ENCODE data around the gene STX3. TPM values are rescaled to one million over a fixed set of nuclear protein-coding genes. Genes with fewer than 3 reads are reported as not detected.

STX3 gene
- total and polyA plus RNA-seq, 2 of the 13 experiments (the other 11 are each of a cell fraction or from before 2014, with no cell fraction given) = 16.5 to 24.0 TPM

DNA sequence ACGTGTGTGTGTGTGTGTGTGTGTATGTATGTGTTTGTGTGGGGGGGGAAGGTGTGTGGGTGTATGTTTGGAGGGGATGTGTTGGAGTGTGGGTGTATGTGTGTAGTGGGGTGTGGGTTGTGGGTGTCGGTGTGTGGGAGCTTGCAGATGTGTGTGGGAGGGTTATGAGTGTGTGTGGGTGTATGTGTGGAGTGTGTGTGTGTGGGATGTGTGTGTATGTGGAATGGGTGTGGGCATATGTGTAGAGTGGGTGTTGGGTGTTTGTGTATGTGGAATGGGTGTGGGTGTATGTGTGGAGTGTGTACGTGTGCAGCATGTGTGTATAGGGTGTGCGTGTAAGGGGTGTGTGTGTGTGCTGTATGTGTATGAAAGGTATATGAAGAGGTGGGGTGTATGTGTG is 14.7 kb downstream of the STX3 start:
- no peak for FAIRE-seq
- 87% methylated on average over 4 of the region's 4 CpGs for WGBS (ENCODE audit: low lambda C conversion rate)
- CTCF ChIA-PET (ENCODE audit: low intra/inter-chr PET ratio, low total read pairs) = no interaction called here

DNA sequence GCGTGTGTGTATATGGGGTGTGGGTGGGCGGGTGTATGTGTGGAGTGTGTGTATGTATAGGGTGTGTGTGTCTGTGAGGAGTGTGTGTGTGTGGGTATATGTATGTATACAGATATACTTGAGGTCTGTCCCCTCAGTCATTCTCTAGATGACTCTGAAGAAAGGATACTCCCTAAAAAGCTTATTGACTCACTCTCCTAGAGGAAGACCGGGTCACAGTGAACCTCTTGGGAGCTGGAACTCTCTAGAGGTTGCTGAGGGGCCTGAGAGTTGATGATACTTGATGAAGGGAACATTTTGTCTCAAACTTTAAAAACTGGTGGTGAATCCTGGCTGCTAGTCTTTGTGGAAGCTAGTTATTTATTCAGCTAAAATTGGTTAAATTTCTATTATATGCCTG is 15.1 kb downstream of the STX3 start:
- ChIA-PET CTCF (ENCODE audit: low intra/inter-chr PET ratio, low total read pairs) (no interaction called here), POLR2A (no interaction called here)
- H3K4me2 ChIP-seq (ENCODE audit: low read depth, low read length) = no peak overlapping the region
- H3K36me3 ChIP-seq (replicated peaks in 1 of 2; ENCODE audit: control insufficient read depth in 1 of 2, insufficient read depth in 2 of 2, low read length in 2 of 2) = peaks cover 0 to 2% of the 10 kb centered on the region in 2 experiments; a peak in 2 of 5 replicates
- no peaks in the 10 kb centered on the region for H4K20me1 ChIP-seq (ENCODE audit: insufficient read depth, low read length)
- H3K4me1 ChIP-seq (ENCODE audit: insufficient read depth, low read length) = no peaks in the 10 kb centered on the region
- ATAC-seq (no peak), DNase-seq (ENCODE audit: low spot score) (no peak), FAIRE-seq (no peak)
- H3K27me3 ChIP-seq (ENCODE audit: control insufficient read depth in 1 of 2, insufficient read depth in 2 of 2, low read length in 2 of 2) = no peaks in the 10 kb centered on the region
- H3K9ac ChIP-seq (ENCODE audit: insufficient read depth, low read depth, low read length) = no peak overlapping the region
- intact Hi-C loops (cut with micrococcal nuclease; ENCODE audit: unreplicated experiment) = no loop called here
- 96% methylated on average over 3 of the region's 3 CpGs for WGBS (ENCODE audit: low lambda C conversion rate)
- H3K9me3 ChIP-seq (ENCODE audit: low read length) = no peaks in the 10 kb centered on the region
- no TSS peak for BruUV-seq (replicated peaks)
- H3K79me2 ChIP-seq (ENCODE audit: insufficient read depth, low read length) = peaks cover 4% of the 10 kb centered on the region
- in situ Hi-C loops (cut with HindIII; ENCODE audit: extremely low pct_ligation_motif_present, low pct_unique_long_range_greater_than_20kb) = no loop called here
- no peak overlapping the region for H3K27ac ChIP-seq (ENCODE audit: extremely low read length, insufficient read depth, low read length)
- H2AFZ ChIP-seq (ENCODE audit: low read length) = no peak overlapping the region
- H3K4me3 ChIP-seq (replicated peaks in 1 of 3; ENCODE audit: insufficient read depth in 1 of 3, low read depth in 2 of 3, low read length in 3 of 3) = no peak overlapping the region
- TF ChIP-seq STAT5B (CRISPR knock-in tag; IDR thresholded peaks at IDR 0.05) (no peak), ZNF160 (CRISPR knock-in tag; IDR thresholded peaks at IDR 0.05) (no peak), SAP130 (CRISPR knock-in tag; IDR thresholded peaks at IDR 0.05; ENCODE audit: low read depth) (no peak), FOXP1 (IDR thresholded peaks at IDR 0.05) (no peak), FOXP1 (CRISPR knock-in tag; IDR thresholded peaks at IDR 0.05) (no peak), SMAD9 (CRISPR knock-in tag; IDR thresholded peaks at IDR 0.05) (no peak), ZNF121 (CRISPR knock-in tag; IDR thresholded peaks at IDR 0.05) (no peak)
- TF ChIP-seq, protein P1, sequence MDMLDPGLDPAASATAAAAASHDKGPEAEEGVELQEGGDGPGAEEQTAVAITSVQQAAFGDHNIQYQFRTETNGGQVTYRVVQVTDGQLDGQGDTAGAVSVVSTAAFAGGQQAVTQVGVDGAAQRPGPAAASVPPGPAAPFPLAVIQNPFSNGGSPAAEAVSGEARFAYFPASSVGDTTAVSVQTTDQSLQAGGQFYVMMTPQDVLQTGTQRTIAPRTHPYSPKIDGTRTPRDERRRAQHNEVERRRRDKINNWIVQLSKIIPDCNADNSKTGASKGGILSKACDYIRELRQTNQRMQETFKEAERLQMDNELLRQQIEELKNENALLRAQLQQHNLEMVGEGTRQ (IDR thresholded peaks at IDR 0.05; ENCODE audit: low read depth, low read length) = no peak
- TF ChIP-seq, protein P1 (CRISPR knock-in tag; IDR thresholded peaks at IDR 0.05; ENCODE audit: borderline replicate concordance) = no peak
- TF ChIP-seq, protein P2, sequence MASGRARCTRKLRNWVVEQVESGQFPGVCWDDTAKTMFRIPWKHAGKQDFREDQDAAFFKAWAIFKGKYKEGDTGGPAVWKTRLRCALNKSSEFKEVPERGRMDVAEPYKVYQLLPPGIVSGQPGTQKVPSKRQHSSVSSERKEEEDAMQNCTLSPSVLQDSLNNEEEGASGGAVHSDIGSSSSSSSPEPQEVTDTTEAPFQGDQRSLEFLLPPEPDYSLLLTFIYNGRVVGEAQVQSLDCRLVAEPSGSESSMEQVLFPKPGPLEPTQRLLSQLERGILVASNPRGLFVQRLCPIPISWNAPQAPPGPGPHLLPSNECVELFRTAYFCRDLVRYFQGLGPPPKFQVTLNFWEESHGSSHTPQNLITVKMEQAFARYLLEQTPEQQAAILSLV (CRISPR knock-in tag; IDR thresholded peaks at IDR 0.05; ENCODE audit: borderline replicate concordance) = no peak
- TF ChIP-seq, protein P3, sequence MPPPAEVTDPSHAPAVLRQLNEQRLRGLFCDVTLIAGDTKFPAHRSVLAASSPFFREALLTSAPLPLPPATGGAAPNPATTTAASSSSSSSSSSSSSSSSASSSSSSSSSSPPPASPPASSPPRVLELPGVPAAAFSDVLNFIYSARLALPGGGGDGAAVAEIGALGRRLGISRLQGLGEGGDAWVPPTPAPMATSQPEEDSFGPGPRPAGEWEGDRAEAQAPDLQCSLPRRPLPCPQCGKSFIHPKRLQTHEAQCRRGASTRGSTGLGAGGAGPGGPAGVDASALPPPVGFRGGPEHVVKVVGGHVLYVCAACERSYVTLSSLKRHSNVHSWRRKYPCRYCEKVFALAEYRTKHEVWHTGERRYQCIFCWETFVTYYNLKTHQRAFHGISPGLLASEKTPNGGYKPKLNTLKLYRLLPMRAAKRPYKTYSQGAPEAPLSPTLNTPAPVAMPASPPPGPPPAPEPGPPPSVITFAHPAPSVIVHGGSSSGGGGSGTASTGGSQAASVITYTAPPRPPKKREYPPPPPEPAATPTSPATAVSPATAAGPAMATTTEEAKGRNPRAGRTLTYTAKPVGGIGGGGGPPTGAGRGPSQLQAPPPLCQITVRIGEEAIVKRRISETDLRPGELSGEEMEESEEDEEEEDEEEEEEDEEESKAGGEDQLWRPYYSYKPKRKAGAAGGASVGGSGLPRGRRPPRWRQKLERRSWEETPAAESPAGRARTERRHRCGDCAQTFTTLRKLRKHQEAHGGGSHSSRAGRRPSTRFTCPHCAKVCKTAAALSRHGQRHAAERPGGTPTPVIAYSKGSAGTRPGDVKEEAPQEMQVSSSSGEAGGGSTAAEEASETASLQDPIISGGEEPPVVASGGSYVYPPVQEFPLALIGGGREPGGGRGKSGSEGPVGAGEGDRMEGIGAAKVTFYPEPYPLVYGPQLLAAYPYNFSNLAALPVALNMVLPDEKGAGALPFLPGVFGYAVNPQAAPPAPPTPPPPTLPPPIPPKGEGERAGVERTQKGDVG (CRISPR knock-in tag; IDR thresholded peaks at IDR 0.05; ENCODE audit: borderline replicate concordance) = no peak
- TF ChIP-seq, protein P4, sequence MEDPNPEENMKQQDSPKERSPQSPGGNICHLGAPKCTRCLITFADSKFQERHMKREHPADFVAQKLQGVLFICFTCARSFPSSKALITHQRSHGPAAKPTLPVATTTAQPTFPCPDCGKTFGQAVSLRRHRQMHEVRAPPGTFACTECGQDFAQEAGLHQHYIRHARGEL (CRISPR knock-in tag; IDR thresholded peaks at IDR 0.05) = no peak

More for the DNA sequence above, 14.7 kb downstream of the STX3 start:
- POLR2A ChIA-PET = no interaction called here
- ATAC-seq (no peak), DNase-seq (ENCODE audit: low spot score) (no peak)
- no peak overlapping the region for H3K4me3 ChIP-seq (replicated peaks in 1 of 3; ENCODE audit: insufficient read depth in 1 of 3, low read depth in 2 of 3, low read length in 3 of 3)
- no peaks in the 10 kb centered on the region for H3K9me3 ChIP-seq (ENCODE audit: low read length)
- no peaks in the 10 kb centered on the region for H3K27me3 ChIP-seq (ENCODE audit: control insufficient read depth in 1 of 2, insufficient read depth in 2 of 2, low read length in 2 of 2)
- peaks cover 4% of the 10 kb centered on the region for H3K79me2 ChIP-seq (ENCODE audit: insufficient read depth, low read length)
- no peak overlapping the region for H2AFZ ChIP-seq (ENCODE audit: low read length)
- TF ChIP-seq GATAD2A (CRISPR knock-in tag; IDR thresholded peaks at IDR 0.05) = no peak
- TF ChIP-seq MXI1 (IDR thresholded peaks at IDR 0.05; ENCODE audit: borderline replicate concordance, low read depth, low read length) = no peak
- no peak for TF ChIP-seq GTF3A (CRISPR knock-in tag; conservative IDR thresholded peaks at IDR 0.05)
- TF ChIP-seq ZNF468 (CRISPR knock-in tag; IDR thresholded peaks at IDR 0.05) = no peak
- no peak for TF ChIP-seq ZBTB38 (CRISPR knock-in tag; IDR thresholded peaks at IDR 0.05)
- no peak for TF ChIP-seq TGIF2 (CRISPR knock-in tag; IDR thresholded peaks at IDR 0.05)
- H3K36me3 ChIP-seq (replicated peaks in 1 of 2; ENCODE audit: control insufficient read depth in 1 of 2, insufficient read depth in 2 of 2, low read length in 2 of 2) = peaks cover 0 to 2% of the 10 kb centered on the region in 2 experiments; a peak in 2 of 5 replicates
- no peak overlapping the region for H3K9ac ChIP-seq (ENCODE audit: insufficient read depth, low read depth, low read length)
- no TSS peak for BruUV-seq (replicated peaks)
- intact Hi-C loops (cut with micrococcal nuclease; ENCODE audit: unreplicated experiment) (no loop called here), in situ Hi-C loops (cut with HindIII; ENCODE audit: extremely low pct_ligation_motif_present, low pct_unique_long_range_greater_than_20kb) (no loop called here)
- no peak overlapping the region for H3K27ac ChIP-seq (ENCODE audit: extremely low read length, insufficient read depth, low read length)
- no peaks in the 10 kb centered on the region for H3K4me1 ChIP-seq (ENCODE audit: insufficient read depth, low read length)
- H3K4me2 ChIP-seq (ENCODE audit: low read depth, low read length) = no peak overlapping the region
- no peaks in the 10 kb centered on the region for H4K20me1 ChIP-seq (ENCODE audit: insufficient read depth, low read length)
